ENCODE results near the gene TSC2. TPM values are rescaled to one million over a fixed set of nuclear protein-coding genes. Genes with fewer than 3 reads are reported as not detected.
"Not testable (repeated sequence)": the region's sequence is repeated elsewhere in the genome, so short reads cannot be mapped to it uniquely, and the experiment has no call there.

Gene TSC2
- total RNA-seq, 1 donor from 2014 or later = 80.1 TPM

DNA sequence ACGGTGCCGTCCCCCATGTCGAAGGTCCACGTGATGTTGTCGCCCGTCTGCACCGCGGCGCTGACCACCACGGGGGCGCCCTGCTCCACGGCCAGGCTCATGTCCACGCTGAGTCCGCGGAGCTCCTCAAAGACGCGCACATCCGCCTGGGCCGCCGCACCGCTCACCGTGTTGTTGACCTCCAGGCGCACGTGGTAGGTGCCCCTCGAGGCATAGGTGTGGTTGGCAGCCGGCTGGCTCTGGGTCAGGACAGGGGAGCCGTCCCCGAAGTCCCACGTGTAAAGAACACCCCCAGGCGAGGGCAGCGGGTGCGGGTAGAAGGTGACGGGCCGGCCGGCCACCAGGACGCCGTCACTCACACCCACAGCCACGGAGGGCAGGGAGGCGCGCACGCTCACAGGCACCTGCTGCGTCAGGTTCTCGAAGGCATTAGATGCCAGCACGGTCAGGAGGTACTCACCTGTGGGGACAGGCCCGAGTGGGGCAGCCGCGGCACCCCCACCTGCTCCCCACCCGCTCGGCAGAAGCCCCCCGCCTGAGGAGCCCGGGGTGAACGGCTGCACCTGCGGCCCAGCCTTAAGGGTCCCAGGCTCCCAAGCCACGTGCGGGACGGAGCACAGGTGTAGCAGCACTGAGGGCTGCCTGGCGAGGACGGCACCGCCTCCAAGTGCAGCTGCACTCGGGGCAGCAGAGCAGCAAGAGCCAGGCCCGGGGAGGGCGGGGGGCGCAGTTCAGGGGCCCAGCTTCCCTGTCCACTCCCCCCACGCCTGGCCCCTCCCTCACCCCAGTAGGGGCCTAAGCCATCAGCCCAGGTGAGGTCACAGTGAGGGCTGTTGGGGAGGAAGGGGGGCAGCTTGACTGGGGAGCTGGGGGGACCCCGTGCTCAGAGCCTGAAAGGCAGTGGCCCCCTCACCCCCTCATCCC, 63.9 kb downstream of the TSC2 start:
- H3K36me3 ChIP-seq = peaks cover 78% of the 10 kb centered on the region
- DNase-seq; H3K4me3 ChIP-seq; intact Hi-C loops (cut with micrococcal nuclease); H3K4me1 ChIP-seq; H3K27ac ChIP-seq (replicated peaks); H3K27me3 ChIP-seq (ENCODE audit: low read depth); H3K9me3 ChIP-seq (replicated peaks): not testable (repeated sequence)

GRCh38 chr16:2112539-2113106, 64.8 kb downstream of the TSC2 start:
- H3K27ac ChIP-seq (replicated peaks); H3K27me3 ChIP-seq (ENCODE audit: low read depth); intact Hi-C loops (cut with micrococcal nuclease); H3K4me3 ChIP-seq; H3K9me3 ChIP-seq (replicated peaks); DNase-seq: not testable (repeated sequence)
- H3K36me3 ChIP-seq = peaks cover 75% of the 10 kb centered on the region
- peaks cover 13% of the 10 kb centered on the region for H3K4me1 ChIP-seq

DNA sequence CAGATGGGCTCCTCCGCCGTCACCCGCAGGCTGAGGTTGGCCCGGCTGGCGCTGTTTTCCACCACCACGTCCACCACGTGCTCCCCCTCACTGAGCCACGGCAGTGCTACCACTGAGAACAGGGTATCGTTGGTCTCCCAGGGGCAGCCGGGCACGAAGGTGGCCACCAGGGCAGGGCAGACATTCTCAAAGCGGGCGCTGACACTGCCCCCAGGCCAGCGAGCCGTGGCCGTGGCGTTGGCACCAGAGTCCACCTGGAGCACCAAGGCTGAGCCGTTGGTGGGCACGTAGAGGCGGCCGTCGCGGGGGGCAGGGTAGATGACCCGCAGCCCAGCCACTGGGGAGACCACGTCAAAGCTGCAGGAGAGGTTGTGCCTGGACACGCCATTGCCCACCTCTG, 66.4 kb downstream of the TSC2 start:
- peaks cover 59% of the 10 kb centered on the region for H3K36me3 ChIP-seq
- H3K9me3 ChIP-seq (replicated peaks); H3K27me3 ChIP-seq (ENCODE audit: low read depth); H3K27ac ChIP-seq (replicated peaks); H3K4me3 ChIP-seq; intact Hi-C loops (cut with micrococcal nuclease); DNase-seq: not testable (repeated sequence)
- H3K4me1 ChIP-seq = peaks cover 17% of the 10 kb centered on the region

DNA sequence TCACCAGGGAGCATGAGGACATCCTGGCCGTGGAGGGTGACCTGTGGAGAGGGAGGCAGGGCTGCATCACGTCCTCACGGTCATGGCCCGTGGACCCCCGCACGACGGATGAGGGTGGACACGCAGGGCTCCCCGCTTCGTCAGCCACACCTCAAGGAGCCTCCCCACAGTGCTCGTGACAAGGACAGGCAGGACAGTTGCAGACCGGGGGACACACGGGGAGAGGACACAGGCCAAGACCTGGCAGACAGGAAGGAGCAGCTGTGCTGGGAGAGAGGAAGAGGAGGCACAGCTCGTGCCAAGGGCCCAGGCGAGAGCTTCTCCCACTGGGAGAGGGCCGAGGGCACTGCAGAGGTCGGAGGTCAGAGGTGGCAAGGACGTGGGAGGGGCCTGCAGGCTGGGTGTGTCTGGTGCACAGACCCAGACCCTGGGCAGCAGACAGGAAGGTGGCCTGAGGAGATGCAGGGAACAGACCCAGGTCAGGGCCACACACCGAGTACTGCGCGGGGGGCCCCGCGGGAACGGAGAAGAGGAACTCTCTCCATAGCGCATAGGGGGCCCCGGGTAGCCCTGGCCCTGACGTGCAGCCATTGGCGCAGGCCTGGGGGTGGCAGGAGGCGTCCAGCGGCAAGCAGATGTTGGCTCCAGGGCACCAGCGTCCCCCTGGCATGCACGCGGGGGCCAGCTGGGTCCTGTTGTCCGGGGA, 67.3 kb downstream of the TSC2 start:
- H3K4me3 ChIP-seq; H3K27ac ChIP-seq (replicated peaks); intact Hi-C loops (cut with micrococcal nuclease); DNase-seq; H3K27me3 ChIP-seq (ENCODE audit: low read depth); H3K9me3 ChIP-seq (replicated peaks): not testable (repeated sequence)
- Histone ChIP-seq H3K4me1 (peaks cover 17% of the 10 kb centered on the region), H3K36me3 (peaks cover 53% of the 10 kb centered on the region)

- Histone ChIP-seq H3K36me3 (peaks cover 48% of the 10 kb centered on the region), H3K4me3 (no peak overlapping the region), H3K27ac (replicated peaks) (no peak overlapping the region), H3K9me3 (replicated peaks) (no peaks in the 10 kb centered on the region), H3K4me1 (peaks cover 20% of the 10 kb centered on the region), H3K27me3 (ENCODE audit: low read depth) (no peaks in the 10 kb centered on the region)
- intact Hi-C loops (cut with micrococcal nuclease) = no loop called here
- no peak for TF ChIP-seq CTCF (IDR thresholded peaks at IDR 0.05; ENCODE audit: borderline replicate concordance)
- DNase-seq = no peak
Observed at GRCh38 chr16:2115591-2115973, 67.8 kb downstream of the TSC2 start.

DNA sequence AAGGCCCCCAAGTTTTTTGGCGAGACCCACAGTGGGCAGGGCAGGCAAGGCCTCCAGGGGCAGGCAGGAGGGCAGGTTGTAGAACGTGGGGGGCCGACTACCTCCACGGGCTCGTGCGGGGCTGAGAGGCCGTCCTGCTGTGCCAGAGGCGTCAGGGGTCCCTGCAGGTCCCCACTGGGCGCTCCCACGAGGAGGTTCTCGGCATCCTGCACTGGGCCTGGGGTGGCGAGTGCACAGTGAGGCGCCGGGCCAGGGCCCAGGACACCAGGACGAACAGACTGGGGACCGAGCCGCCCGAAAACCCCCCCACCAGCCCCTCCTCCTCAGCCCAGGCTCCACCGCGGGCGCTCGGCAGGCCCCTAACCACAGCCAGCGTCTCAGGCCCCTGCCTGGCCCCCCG, 68.6 kb downstream of the TSC2 start:
- DNase-seq; H3K4me3 ChIP-seq; H3K27me3 ChIP-seq (ENCODE audit: low read depth); intact Hi-C loops (cut with micrococcal nuclease); H3K9me3 ChIP-seq (replicated peaks): not testable (repeated sequence)
- H3K4me1 ChIP-seq = peaks cover 29% of the 10 kb centered on the region
- peaks cover 39% of the 10 kb centered on the region for H3K36me3 ChIP-seq
- H3K27ac ChIP-seq (replicated peaks) = peak overlapping the region; percentile 56

GRCh38 chr16:2117341-2117740, 69.6 kb downstream of the TSC2 start:
- H3K4me3 ChIP-seq; H3K27me3 ChIP-seq (ENCODE audit: low read depth); H3K9me3 ChIP-seq (replicated peaks); intact Hi-C loops (cut with micrococcal nuclease); DNase-seq: not testable (repeated sequence)
- H3K27ac ChIP-seq (replicated peaks) = peak overlapping the region; percentile 37
- H3K36me3 ChIP-seq = peaks cover 32% of the 10 kb centered on the region
- peaks cover 38% of the 10 kb centered on the region for H3K4me1 ChIP-seq

DNA sequence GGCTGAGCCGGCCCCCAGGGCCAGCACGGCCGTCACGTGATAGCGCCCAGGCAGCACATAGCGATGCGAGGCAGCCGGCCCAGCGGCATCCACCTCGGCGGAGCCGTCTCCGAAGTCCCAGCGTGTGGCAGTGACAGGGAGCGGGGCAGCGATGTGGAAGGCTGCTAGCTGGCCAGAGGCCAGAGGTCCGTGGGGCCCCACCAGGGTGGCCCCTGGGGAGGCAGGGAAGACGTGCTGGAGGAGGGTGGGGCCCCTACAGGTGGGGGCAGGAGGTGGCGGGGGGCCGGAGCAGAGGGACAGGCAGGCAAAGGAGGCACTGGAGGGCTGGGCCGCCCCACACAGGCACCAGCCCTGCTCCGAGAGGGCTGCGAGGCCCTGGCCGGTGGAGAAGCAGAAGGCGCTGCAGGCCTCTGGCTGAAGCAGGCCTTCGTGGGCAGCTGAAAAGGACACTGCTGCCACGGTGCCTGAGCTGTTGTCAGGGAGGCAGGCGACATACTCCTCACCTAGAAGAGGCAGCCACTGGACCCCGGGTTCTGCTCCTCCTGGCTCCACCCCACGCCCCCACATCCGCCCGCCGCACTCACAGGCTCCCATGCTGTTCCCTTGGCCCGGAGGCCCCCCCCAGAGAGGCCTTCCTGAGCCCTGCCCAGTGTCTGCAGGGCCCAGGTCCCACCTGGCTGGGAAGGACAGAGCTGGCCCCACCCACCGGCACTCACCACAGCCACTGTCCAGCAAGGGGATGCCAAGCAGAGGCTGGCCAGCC, 70.4 kb downstream of the TSC2 start:
- intact Hi-C loops (cut with micrococcal nuclease); H3K4me3 ChIP-seq; H3K27ac ChIP-seq (replicated peaks); H3K27me3 ChIP-seq (ENCODE audit: low read depth); H3K9me3 ChIP-seq (replicated peaks); DNase-seq: not testable (repeated sequence)
- Histone ChIP-seq H3K36me3 (peaks cover 27% of the 10 kb centered on the region), H3K4me1 (peaks cover 46% of the 10 kb centered on the region)

All from left ventricle myocardium inferior (tissue), 1 donor.